Ovary (tissue), 3 donors: Measurements from ENCODE around the gene PDLIM3.

Source experiments
- CTCF ChIP-seq, 3 donors: fragments of 450-650 bp in 2 of 3; fragments of 200-600 bp in 1 of 3; IDR thresholded peaks; one replicate each; pipeline versions ENCODE4 v1.5.1 to v1.8.0; 2016 to 2022; ENCODE audit warnings: antibody characterized with exemption in 3 of 3, mild to moderate bottlenecking in 1 of 3
- EP300 ChIP-seq: sonication (generic); formaldehyde crosslinking; IDR thresholded peaks from one replicate; pipeline ENCODE4 v1.6.1; 2017; ENCODE audit warnings: antibody characterized with exemption
- POLR2A ChIP-seq: fragments of 450-650 bp; IDR thresholded peaks from one replicate; pipeline ENCODE4 v1.6.1; 2017; ENCODE audit warnings: antibody characterized with exemption, mild to moderate bottlenecking, moderate library complexity
- donor health status: DM: no; HTN: no; CAD: no.

GRCh38 chr4:185524888-185525863 lies 10.1 kb downstream of the PDLIM3 start:
- TF ChIP-seq CTCF (IDR thresholded peaks at IDR 0.05), result no peak
- no peak for TF ChIP-seq EP300
- TF ChIP-seq POLR2A, result no peak
